K562 (cell line): ENCODE data around the gene ACR. TPM values are rescaled to one million over a fixed set of nuclear protein-coding genes. Genes with fewer than 3 reads are reported as not detected.

Experiments used
- ATAC-seq: fragments of 200-7000 bp; cut with Tn5 transposase; 3 replicates; pipeline ENCODE4 v1.9.1; 2020; ENCODE audit warnings: moderate library complexity
- BruUV-seq: library from RNA; stranded (reverse); fragments of 400-500 nt; replicated peaks from 2 replicates; lab custom pipeline; 2021; lab: Mats Ljungman, UMichigan
- CTCF ChIA-PET: fragments of 300-600 bp; formaldehyde crosslinking; extraction: SDS; loops from one replicate; lab custom pipeline; 2021; ENCODE audit warnings: low intra/inter-chr PET ratio; lab: Yijun Ruan, JAX
- POLR2A ChIA-PET: fragments of 300-600, 350-650 bp; sonication (Branson Sonifier 250); formaldehyde crosslinking; extraction: SDS; loops from one replicate; lab custom pipeline; 2021; ENCODE audit warnings: antibody characterized with exemption, inconsistent platforms; lab: Yijun Ruan, JAX
- DNase-seq, 4 experiments: peaks; one replicate each; pipeline versions ENCODE4 v3.0.0 to v3.0.0-alpha.2; 2011 to 2018; ENCODE audit warnings: low spot score in 3 of 4, mixed read lengths in 3 of 4; ENCODE audit errors: extremely low read depth in 1 of 4
- FAIRE-seq: peaks from 2 replicates; lab custom pipeline; 2011; peaks lifted over from hg19 to GRCh38; lab: Jason Lieb, UNC
- H2AFZ ChIP-seq: 2 replicates; pipeline ENCODE4 v1.6.0; 2011; ENCODE audit warnings: low read depth, low read length, control low read depth, inconsistent platforms
- H3K27ac ChIP-seq: fragments of 200-600 bp; 3 replicates; pipeline ENCODE4 v1.8.0; 2011; ENCODE audit warnings: low read depth, mild to moderate bottlenecking, control low read depth, inconsistent platforms, low read length, moderate library complexity, mixed read lengths; ENCODE audit errors: extremely low read depth
- H3K27me3 ChIP-seq, 2 experiments: fragments of 300-600 bp in 1 of 2; 2 replicates in 1 of 2; 3 replicates in 1 of 2; pipeline versions ENCODE4 v1.6.0 to v1.8.0; 2011; ENCODE audit warnings: inconsistent platforms in 2 of 2, low read length in 2 of 2, mild to moderate bottlenecking in 1 of 2, mixed read lengths in 1 of 2, moderate library complexity in 1 of 2; ENCODE audit not compliant: control insufficient read depth in 2 of 2, insufficient read depth in 2 of 2
- H3K36me3 ChIP-seq: fragments of 300-600 bp; 3 replicates; pipeline ENCODE4 v1.8.0; 2011; ENCODE audit warnings: mild to moderate bottlenecking, low read length, inconsistent platforms; ENCODE audit not compliant: control insufficient read depth, insufficient read depth
- H3K4me1 ChIP-seq, 2 experiments: fragments of 200-600 bp in 1 of 2; replicated peaks in 1 of 2; 2 replicates in 1 of 2; 3 replicates in 1 of 2; pipeline versions ENCODE4 v1.5.1 to v1.8.0; 2011; ENCODE audit warnings: inconsistent platforms in 2 of 2, low read length in 2 of 2, mild to moderate bottlenecking in 1 of 2, mixed read lengths in 1 of 2, moderate library complexity in 1 of 2; ENCODE audit not compliant: control insufficient read depth in 2 of 2, insufficient read depth in 2 of 2
- H3K4me2 ChIP-seq: 2 replicates; pipeline ENCODE4 v1.6.1; 2011; ENCODE audit warnings: low read length, control low read depth, inconsistent platforms, mixed read lengths; ENCODE audit not compliant: insufficient read depth
- H3K4me3 ChIP-seq: fragments of 200-600 bp; sonication (generic), shearing (Covaris generic); 2 replicates; pipeline ENCODE4 v1.5.1; 2016; ENCODE audit warnings: control low read depth, inconsistent platforms
- H3K79me2 ChIP-seq: fragments of 200-600 bp; 3 replicates; pipeline ENCODE4 v1.8.0; 2011; ENCODE audit warnings: low read length, inconsistent platforms; ENCODE audit not compliant: control insufficient read depth, insufficient read depth
- H3K9ac ChIP-seq, 2 experiments: 2 replicates each; pipeline versions ENCODE4 v1.6.0 to v1.6.1; 2011; ENCODE audit warnings: low read depth in 2 of 2, low read length in 2 of 2, control low read depth in 1 of 2, inconsistent platforms in 1 of 2, mild to moderate bottlenecking in 1 of 2, mixed read lengths in 1 of 2; ENCODE audit not compliant: insufficient read depth in 1 of 2
- H3K9me1 ChIP-seq: one replicate; pipeline ENCODE4 v1.6.0; 2011; ENCODE audit warnings: inconsistent platforms, mild to moderate bottlenecking, low read length, moderate library complexity; ENCODE audit not compliant: control insufficient read depth, insufficient read depth
- H3K9me3 ChIP-seq: replicated peaks from 2 replicates; pipeline ENCODE4 v1.5.1; 2011; ENCODE audit warnings: low read depth, low read length, inconsistent platforms; ENCODE audit not compliant: control insufficient read depth, insufficient read depth
- H4K20me1 ChIP-seq: replicated peaks from 2 replicates; pipeline ENCODE4 v1.6.1; 2011; ENCODE audit warnings: low read length, inconsistent platforms, mixed read lengths; ENCODE audit not compliant: control insufficient read depth, insufficient read depth
- ARHGAP35 ChIP-seq: fragments of 450-650 bp; IDR thresholded peaks from 2 replicates; pipeline ENCODE4 v1.6.1; 2018; ENCODE audit not compliant: partially characterized antibody
- ASH1L ChIP-seq: fragments of 450-650 bp; IDR thresholded peaks from 2 replicates; pipeline ENCODE4 v1.6.1; 2018; ENCODE audit warnings: borderline replicate concordance, mild to moderate bottlenecking, low read depth; ENCODE audit not compliant: partially characterized antibody
- BACH1 ChIP-seq: fragments of 200-800 bp; sonication (Bioruptor generic); IDR thresholded peaks from 2 replicates; pipeline ENCODE4 v1.6.1; 2016; ENCODE audit warnings: missing genetic modification characterization, missing compliant biosample characterization
- CBFA2T2 ChIP-seq: fragments of 450-650 bp; conservative IDR thresholded peaks from 2 replicates; pipeline ENCODE4 v1.6.1; 2017; ENCODE audit warnings: mild to moderate bottlenecking
- MYBL2 ChIP-seq, 2 experiments: fragments of 450-650 bp in 1 of 2; sonication (generic) in 1 of 2; formaldehyde crosslinking in 1 of 2; IDR thresholded peaks; 2 replicates each; pipeline versions ENCODE4 v1.6.1 to v1.8.1; 2017 to 2022; ENCODE audit warnings: borderline replicate concordance in 1 of 2, inconsistent platforms in 1 of 2, low read depth in 1 of 2, mild to moderate bottlenecking in 1 of 2, missing genetic modification reagents in 1 of 2, moderate library complexity in 1 of 2
- NELFE ChIP-seq: IDR thresholded peaks from 2 replicates; pipeline ENCODE4 v1.6.1; 2011; ENCODE audit warnings: mild to moderate bottlenecking; ENCODE audit not compliant: insufficient read depth, insufficient read length
- NR2C1 ChIP-seq, 2 experiments: fragments of 450-650 bp; IDR thresholded peaks; 2 replicates each; pipeline ENCODE4 v1.6.1; 2017; ENCODE audit warnings: mild to moderate bottlenecking in 2 of 2, antibody characterized with exemption in 1 of 2, inconsistent platforms in 1 of 2, missing compliant biosample characterization in 1 of 2, missing genetic modification characterization in 1 of 2
- RAD21 ChIP-seq, 2 experiments: fragments of 250-450 bp in 1 of 2; fragments of 450-650 bp in 1 of 2; sonication (Bioruptor Pico) in 1 of 2; formaldehyde crosslinking in 1 of 2; IDR thresholded peaks in 1 of 2; conservative IDR thresholded peaks in 1 of 2; 2 replicates each; pipeline versions ENCODE4 v1.4.0 to v1.8.0; 2020 to 2022; ENCODE audit warnings: mild to moderate bottlenecking in 2 of 2, moderate library complexity in 1 of 2
- STAG1 ChIP-seq: sonication (generic); formaldehyde crosslinking; IDR thresholded peaks from 2 replicates; pipeline ENCODE4 v1.5.0; 2020; ENCODE audit warnings: missing genetic modification reagents, borderline replicate concordance
- ZNF830 ChIP-seq: fragments of 250-450 bp; sonication (Bioruptor Pico); IDR thresholded peaks from 2 replicates; pipeline ENCODE4 v1.5.0; 2021; ENCODE audit warnings: mild to moderate bottlenecking
- WGBS: fragments of 100-300 bp; shearing (Covaris generic); methylation state at CpG from one replicate; pipeline ENCODE4 v1.1.6; 2016; ENCODE audit warnings: low coverage, mixed read lengths; ENCODE audit not compliant: insufficient coverage; ENCODE audit errors: missing lambda C conversion rate; 5-methylcytosine and 5-hydroxymethylcytosine counted together
- in situ Hi-C: fragments of 300-500 bp; cut with MboI; formaldehyde crosslinking; loops from 4 replicates; pipeline ENCODE4 v1.15.0; 2018; ENCODE audit warnings: inconsistent platforms, mixed read lengths
- intact Hi-C: fragments of 100-400 bp; cut with micrococcal nuclease; formaldehyde crosslinking; loops from 2 replicates; pipeline ENCODE4 v1.14.2; 2022
- polyA plus RNA-seq, 8 experiments: library from polyadenylated mRNA; depleted of rRNA in 4 of 8; stranded (reverse) in 5 of 8; unstranded in 3 of 8; fragments of >200 nt; fragmentation: Nextera tagmentation in 2 of 8; fragmentation: Illumina TruSeq in 1 of 8; extraction: Ambion mirVana in 2 of 8; extraction: Trizol in 1 of 8; gene quantifications; 2 replicates each; pipeline versions ENCODE4 v1.2.1 to v1.2.3, GENCODE V29; 2011 to 2014; ENCODE audit warnings: inconsistent platforms in 1 of 8, missing spikeins in 1 of 8
- total RNA-seq, 7 experiments: library from RNA; depleted of rRNA in 6 of 7; stranded (reverse); fragments of >200 nt in 6 of 7; fragmentation: Illumina TruSeq in 2 of 7; extraction: Trizol in 2 of 7; gene quantifications; 2 replicates each; pipeline versions ENCODE4 v1.2.1 to v1.2.3, GENCODE V29; 2011 to 2021; ENCODE audit warnings: low replicate concordance in 1 of 7
- TF ChIP-seq, protein P1 (sequence below): fragments of 250-450 bp; sonication (Bioruptor Pico); IDR thresholded peaks from 2 replicates; pipeline ENCODE4 v1.8.0; 2022; ENCODE audit warnings: inconsistent platforms, mild to moderate bottlenecking, moderate library complexity, borderline replicate concordance
- TF ChIP-seq, protein P2 (sequence below), 3 experiments: IDR thresholded peaks in 2 of 3; conservative IDR thresholded peaks in 1 of 3; 2 replicates each; pipeline ENCODE4 v1.5.1; 2011 to 2012; ENCODE audit warnings: low read length in 3 of 3, mild to moderate bottlenecking in 3 of 3, control low read depth in 2 of 3, improper control_type of control experiment in 1 of 3, inconsistent platforms in 1 of 3, low read depth in 1 of 3, mixed read lengths in 1 of 3, moderate library complexity in 1 of 3; ENCODE audit not compliant: insufficient read depth in 2 of 3

The ACR gene
- total and polyA plus RNA-seq, 9 of the 15 experiments (the other 6 are each of a cell fraction or from before 2014, with no cell fraction given): not detected

DNA sequence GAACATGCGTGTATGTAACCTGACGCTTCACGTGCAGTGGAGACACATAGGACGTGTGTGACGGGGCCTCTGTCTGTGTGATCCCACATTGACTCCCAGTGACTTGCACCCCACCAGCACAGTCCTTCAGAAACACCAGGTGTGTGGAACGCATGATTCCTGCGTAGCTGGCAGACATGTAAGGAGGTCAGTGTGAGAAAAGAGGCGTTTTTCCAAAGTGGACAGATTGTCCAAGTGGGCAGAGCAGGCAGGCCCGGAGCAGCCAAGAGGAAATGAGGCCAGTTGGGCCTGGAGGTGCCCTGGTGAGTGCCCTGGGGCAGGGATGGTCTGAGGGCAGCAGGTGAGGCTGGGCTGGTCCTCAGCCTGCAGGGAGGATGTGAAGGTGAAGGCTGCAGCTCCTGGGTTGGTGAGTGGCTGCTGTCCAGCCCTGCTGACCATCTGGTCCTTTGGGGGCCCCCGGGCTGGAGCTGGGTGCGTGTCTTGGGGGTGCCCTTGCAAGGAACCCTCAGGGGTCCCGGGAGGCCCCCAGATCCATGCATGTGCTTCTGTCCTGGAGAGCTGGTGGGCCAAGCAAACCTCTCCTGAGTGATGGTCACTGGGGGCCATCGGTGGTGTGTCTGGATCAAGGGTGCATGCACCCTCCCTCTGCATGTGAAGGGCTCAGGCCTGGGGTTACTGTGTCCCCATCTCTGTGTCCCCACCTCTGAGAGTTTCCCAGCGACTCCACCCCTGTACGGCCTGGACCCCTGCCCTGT, 38.8 kb upstream of the ACR start (continued):
- TF ChIP-seq MYBL2 (IDR thresholded peaks at IDR 0.05; ENCODE audit: low read depth): no peak
- no peak for TF ChIP-seq MYBL2 (CRISPR knock-in tag; IDR thresholded peaks at IDR 0.05; ENCODE audit: borderline replicate concordance)
- no peak for TF ChIP-seq ASH1L
- TF ChIP-seq CBFA2T2: no peak
- TF ChIP-seq, protein P1, sequence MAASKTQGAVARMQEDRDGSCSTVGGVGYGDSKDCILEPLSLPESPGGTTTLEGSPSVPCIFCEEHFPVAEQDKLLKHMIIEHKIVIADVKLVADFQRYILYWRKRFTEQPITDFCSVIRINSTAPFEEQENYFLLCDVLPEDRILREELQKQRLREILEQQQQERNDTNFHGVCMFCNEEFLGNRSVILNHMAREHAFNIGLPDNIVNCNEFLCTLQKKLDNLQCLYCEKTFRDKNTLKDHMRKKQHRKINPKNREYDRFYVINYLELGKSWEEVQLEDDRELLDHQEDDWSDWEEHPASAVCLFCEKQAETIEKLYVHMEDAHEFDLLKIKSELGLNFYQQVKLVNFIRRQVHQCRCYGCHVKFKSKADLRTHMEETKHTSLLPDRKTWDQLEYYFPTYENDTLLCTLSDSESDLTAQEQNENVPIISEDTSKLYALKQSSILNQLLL: no peak
- TF ChIP-seq STAG1 (CRISPR knock-in tag): no peak
- no peak for TF ChIP-seq ZNF830 (CRISPR knock-in tag)
- no peak for TF ChIP-seq ARHGAP35

DNA sequence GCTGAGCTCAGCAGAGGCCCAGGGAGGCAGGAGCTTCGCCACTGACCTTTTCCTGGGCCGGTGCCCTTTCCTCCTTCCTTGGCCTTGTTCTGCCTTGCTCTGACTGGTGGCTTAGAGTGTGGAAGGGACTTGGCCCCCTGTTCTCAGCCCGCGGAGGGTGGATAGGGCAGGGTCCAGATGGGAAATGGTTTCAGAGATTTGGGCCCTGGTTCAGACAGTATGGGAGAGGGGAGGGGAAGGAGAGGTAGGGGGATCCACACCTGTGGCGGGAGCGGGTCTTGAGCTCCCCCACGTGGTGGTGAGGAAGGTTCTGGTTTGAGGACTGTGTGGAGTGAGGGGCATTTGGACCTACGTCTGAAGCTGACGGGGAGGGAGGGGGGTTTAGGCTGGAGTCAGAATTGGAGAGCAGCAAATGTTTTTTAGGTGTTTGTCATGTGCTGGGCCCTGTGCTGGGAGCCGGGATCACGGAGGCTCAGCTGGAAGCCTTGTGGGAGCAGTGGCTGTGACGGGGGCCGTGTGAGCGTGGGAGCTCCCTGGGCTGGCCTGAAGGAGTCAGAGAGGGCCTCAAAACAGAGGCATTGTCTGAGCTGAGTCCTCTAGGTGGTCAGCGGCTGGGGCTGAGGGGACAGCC, 38.1 kb upstream of the ACR start:
- peaks cover 0 to 29% of the 10 kb centered on the region in 2 experiments; a peak in 2 of 5 replicates for H3K4me1 ChIP-seq
- FAIRE-seq (no peak), DNase-seq (peak; percentile 19 to 38 (median 34)), ATAC-seq (peak; percentile 81)
- H3K9ac ChIP-seq: no peak overlapping the region
- no peak overlapping the region for H3K4me3 ChIP-seq
- H3K9me1 ChIP-seq: no peaks in the 10 kb centered on the region
- in situ Hi-C loops (loop anchor here (5.0 kb wide), 1 partner anchor 58 kb away; no protein-coding TSS in a partner anchor), intact Hi-C loops (no loop called here)
- no peaks in the 10 kb centered on the region for H3K79me2 ChIP-seq
- TF ChIP-seq NR2C1 (IDR thresholded peaks at IDR 0.05): no peak
- TF ChIP-seq NR2C1 (tag; IDR thresholded peaks at IDR 0.05): no peak
- no peak for TF ChIP-seq BACH1 (tag)
- TF ChIP-seq RAD21 (CRISPR knock-in tag; conservative IDR thresholded peaks at IDR 0.05 in 1 of 2, IDR thresholded peaks at IDR 0.05 in 1 of 2): peak in 1 of 2 experiments; percentile 39; a peak in 2 of 4 replicates
- no peak for TF ChIP-seq NELFE
- TF ChIP-seq STAG1 (CRISPR knock-in tag): peak; percentile 48; the same call in 1 of the 2 replicates
- TF ChIP-seq, protein P2, sequence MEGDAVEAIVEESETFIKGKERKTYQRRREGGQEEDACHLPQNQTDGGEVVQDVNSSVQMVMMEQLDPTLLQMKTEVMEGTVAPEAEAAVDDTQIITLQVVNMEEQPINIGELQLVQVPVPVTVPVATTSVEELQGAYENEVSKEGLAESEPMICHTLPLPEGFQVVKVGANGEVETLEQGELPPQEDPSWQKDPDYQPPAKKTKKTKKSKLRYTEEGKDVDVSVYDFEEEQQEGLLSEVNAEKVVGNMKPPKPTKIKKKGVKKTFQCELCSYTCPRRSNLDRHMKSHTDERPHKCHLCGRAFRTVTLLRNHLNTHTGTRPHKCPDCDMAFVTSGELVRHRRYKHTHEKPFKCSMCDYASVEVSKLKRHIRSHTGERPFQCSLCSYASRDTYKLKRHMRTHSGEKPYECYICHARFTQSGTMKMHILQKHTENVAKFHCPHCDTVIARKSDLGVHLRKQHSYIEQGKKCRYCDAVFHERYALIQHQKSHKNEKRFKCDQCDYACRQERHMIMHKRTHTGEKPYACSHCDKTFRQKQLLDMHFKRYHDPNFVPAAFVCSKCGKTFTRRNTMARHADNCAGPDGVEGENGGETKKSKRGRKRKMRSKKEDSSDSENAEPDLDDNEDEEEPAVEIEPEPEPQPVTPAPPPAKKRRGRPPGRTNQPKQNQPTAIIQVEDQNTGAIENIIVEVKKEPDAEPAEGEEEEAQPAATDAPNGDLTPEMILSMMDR (IDR thresholded peaks at IDR 0.05 in 2 of 3, conservative IDR thresholded peaks at IDR 0.05 in 1 of 3; ENCODE audit: insufficient read depth in 2 of 3, low read depth in 1 of 3, low read length in 3 of 3): peak; percentile 29 to 56 (median 39)
- POLR2A ChIA-PET: interaction anchor here (0.8 kb wide), 1 partner anchor 15 kb away, joined by 3 read pairs; no protein-coding TSS in a partner anchor
- CTCF ChIA-PET: interaction anchor here (0.8 kb wide), 1 partner anchor 124 kb away, joined by 3 read pairs; no protein-coding TSS in a partner anchor
- H3K9me3 ChIP-seq: no peaks in the 10 kb centered on the region
- WGBS: 26% methylated on average over 12 of the region's 15 CpGs
- no TSS peak for BruUV-seq
- H3K36me3 ChIP-seq: no peaks in the 10 kb centered on the region
- no peak overlapping the region for H2AFZ ChIP-seq
- no peak overlapping the region for H3K27ac ChIP-seq
- no peaks in the 10 kb centered on the region for H4K20me1 ChIP-seq
- no peak overlapping the region for H3K4me2 ChIP-seq
- H3K27me3 ChIP-seq: peaks cover 2 to 37% of the 10 kb centered on the region in 2 experiments; a peak in 3 of 5 replicates
